Fibroblast of gingiva (primary cell): ENCODE data around the gene KCTD11.
"Not testable (repeated sequence)": the region's sequence is repeated elsewhere in the genome, so short reads cannot be mapped to it uniquely, and the experiment has no call there.

Experiments used
- DNase-seq: peaks from one replicate; pipeline ENCODE4 v3.0.0-alpha.2; 2011; ENCODE audit warnings: low read depth

KCTD11 gene

GRCh38 chr17:7346761-7347614 lies 5.0 kb upstream of the KCTD11 start:
- DNase-seq, result no peak

DNA sequence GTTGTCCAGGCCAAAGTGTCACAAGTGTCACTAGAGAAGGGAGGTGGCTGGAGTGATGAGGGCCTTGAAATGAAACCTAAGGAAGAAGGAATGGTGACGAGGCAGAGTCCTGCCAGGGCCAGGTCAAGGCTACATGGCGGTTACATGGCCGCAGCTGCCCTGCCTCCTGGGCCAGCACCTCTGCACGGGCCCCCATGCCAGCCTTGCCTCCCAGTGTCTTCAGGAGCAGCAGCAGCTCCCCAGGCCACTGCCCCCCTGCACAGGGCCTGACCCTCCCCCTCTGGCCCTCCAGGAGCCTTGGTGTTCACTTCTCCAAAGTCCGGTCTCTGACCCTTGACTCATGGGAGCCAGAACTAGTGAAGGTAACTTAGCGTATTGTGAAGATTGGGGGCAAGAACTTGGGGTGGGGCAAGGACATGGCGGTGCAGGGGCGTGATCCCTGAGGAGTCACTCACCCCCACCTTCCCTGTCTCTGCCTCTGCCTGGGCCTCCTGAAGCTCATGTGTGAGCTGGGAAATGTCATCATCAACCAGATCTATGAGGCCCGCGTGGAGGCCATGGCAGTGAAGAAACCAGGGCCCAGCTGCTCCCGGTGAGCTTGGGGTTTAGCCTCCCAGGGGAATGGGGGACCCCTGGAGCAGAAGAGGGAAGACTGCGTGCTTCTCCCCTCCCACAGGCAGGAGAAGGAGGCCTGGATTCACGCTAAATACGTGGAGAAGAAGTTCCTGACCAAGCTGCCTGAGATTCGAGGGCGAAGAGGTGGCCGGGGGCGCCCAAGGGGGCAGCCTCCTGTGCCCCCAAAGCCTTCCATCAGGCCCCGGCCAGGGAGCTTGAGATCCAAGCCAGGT lies 4.1 kb upstream of the KCTD11 start:
- DNase-seq, result no peak

GRCh38 chr17:7348478-7349242 lies 3.3 kb upstream of the KCTD11 start:
- peak; percentile 53 for DNase-seq

DNA sequence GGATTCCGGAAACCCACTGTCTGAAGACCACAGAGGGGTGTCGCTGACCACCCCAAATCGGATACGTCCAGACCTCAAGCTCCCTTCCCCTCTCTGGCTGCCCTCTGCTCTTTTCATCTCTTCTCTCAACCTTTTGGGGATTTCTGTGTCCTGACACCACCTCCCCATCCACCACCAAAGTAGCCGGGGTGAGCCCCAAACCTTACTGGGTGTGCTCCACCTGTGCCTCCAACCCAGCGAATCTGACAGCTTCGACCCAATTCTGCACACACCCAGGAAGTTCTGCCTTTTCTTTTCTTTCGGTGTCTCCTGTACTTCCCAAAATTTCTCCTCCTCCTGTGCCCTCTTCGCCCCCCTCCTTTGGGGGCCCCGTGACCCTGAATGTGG lies 534 bp downstream of the KCTD11 start:
- no peak for DNase-seq

GRCh38 chr17:7352910-7353635 lies 1.1 kb downstream of the KCTD11 start:
- DNase-seq, result no peak

DNA sequence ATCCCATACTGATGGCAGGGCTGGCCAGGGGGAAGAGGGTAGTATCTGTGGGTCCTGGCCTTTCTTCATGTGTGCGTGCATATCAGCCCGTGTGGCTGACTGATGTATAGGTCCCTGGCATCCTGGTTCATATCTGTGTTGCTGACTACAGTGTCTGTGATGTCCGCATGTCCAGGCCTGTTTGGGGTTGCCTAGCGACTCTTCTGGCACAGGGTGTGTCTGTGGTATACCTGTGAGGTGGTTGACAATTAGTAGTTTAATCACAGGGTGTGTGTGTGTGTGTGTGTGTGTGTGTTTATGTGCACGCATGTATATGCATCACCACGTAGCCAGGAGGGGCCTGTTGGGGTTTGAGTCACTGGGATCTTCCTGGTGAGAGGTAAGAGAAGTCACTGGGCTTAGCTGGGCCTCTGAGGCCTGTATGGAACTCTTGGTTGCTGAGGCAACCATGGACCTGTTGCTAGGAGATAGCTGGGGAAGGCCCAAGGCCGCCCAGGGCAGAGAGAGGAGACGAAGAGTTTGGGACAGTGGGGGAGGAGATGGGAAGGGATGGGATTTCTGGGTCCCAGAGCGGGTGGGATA lies 2.4 kb downstream of the KCTD11 start:
- DNase-seq, result peak; percentile 32

GRCh38 chr17:7355053-7355452 lies 3.1 kb downstream of the KCTD11 start, which contains the start of gene TMEM95:
Gene TMEM95 (plus strand): TSS chr17:7355156. CDS start chr17:7355205, 49 bp downstream.
- DNase-seq, result peak; percentile 51

GRCh38 chr17:7355573-7355972 lies 3.6 kb downstream of the KCTD11 start:
- no peak for DNase-seq

- peak; percentile 48 for DNase-seq
Observed at GRCh38 chr17:7356072-7356549, 4.1 kb downstream of the KCTD11 start.

GRCh38 chr17:7356756-7357155 lies 4.8 kb downstream of the KCTD11 start:
- no peak for DNase-seq

- DNase-seq, result no peak
Observed at GRCh38 chr17:7357381-7357780, 5.4 kb downstream of the KCTD11 start.

DNA sequence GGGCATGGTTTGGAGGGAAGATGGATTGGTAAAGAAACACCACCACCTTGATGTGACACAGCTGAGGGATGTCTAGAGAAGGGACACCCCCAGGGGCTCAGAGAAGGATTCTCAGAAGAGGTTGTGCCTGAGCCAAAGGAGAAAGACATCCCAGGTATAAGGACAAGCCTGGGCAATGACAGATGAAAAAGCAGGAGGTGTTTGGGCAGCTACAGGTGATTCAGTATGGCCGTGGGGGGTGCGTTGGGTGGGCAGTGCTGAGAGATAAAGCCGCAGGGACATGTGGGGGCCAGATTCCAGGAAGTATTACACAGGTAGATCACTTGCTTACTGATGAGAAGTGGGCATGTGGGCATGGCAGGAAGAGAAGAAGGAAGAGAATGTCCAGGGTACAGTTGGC lies 9.9 kb downstream of the KCTD11 start:
- DNase-seq, result no peak

- no peak for DNase-seq
Observed at GRCh38 chr17:7363311-7363710, 11.3 kb downstream of the KCTD11 start.

DNA sequence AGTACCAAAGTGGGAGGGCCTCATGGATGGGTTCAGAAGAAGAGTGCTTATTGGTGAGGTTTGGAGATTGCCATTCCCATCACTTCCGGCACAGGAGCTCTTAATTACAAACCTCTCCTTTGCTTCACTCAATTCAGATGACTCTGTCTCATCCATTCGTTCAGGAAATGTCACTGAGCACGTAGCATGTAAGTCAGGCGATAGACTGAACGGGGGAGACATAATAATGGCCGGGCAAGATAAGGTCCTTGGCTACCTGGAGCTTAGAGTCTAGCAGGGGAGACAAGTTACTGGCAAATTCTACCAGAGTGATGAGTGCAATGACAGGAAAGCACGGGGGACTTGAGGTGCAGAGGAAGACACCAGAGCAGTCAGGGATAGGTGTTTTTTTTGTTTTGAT lies 14.0 kb downstream of the KCTD11 start:
- not testable (repeated sequence) for DNase-seq

DNA sequence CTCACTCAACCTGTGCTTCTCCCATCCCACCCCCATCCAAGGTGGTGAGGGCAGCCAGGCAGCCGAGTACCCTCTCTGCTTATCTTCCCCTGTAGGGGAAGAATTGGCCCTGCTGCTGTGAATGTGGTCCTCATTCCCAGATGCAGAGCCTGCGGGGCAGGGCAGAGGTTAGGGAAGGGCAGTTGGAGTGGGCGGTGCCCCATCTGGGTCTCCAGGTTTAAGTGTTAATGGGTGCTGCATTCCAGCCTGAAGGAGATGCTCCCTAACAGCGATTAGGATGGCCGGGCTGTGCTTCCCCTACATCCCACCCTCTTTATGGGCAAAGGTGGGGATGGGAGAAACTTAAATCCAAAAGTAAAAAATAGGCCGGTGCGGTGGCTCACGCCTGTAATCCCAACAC lies 15.1 kb downstream of the KCTD11 start:
- no peak for DNase-seq

DNA sequence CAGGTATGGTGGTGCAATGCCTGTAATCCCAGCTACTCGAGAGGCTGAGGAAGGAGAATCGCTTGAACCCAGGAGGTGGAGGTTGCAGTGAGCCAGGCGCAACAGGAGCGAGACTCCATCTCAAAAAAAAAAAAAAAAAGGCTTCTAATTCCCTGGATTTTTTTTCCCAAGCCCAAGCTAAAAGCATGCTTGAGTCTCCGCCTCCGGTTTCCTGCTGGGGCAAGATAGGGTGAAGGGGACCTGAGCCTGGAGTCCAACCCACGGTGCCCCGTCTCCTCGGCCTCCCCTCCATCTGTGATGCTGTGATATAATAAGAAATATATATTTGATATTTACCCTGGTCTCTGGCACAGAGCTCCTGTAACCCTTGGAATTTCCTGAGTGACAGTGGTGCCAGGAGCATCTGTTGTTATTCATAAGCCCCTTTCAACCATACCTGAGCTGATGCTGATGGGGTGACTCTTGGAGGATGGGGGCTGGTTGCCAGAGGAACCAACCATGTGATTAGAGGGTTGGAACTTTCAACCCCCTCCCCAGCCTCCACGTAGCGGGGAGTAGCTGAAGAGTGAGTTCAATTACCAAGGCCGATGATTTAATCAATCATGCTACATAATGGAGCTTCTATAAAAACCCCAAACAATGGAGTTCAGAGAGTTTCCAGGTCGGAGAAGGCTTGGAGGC lies 16.1 kb downstream of the KCTD11 start:
- DNase-seq, result no peak

GRCh38 chr17:7368599-7368994 lies 16.6 kb downstream of the KCTD11 start:
- not testable (repeated sequence) for DNase-seq

DNA sequence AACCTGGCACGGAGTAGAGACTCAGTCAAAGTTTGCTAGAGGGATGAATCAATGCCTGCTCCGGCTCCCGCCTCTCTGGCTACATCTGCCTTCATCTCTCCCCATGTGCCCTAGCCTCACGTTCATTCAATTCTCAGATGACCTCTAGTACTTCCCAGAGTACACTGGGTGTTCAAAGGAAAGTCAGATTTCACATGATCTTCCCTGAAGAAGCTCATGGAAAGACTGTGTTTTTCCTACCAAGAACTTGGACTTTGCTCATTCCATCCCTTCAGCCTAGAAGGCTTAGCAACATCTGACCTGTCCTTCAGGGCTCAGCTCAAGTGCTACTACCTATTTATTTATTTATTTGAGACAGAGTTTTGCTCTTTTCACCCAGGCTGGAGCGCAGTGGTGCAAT lies 17.9 kb downstream of the KCTD11 start:
- no peak for DNase-seq

DNA sequence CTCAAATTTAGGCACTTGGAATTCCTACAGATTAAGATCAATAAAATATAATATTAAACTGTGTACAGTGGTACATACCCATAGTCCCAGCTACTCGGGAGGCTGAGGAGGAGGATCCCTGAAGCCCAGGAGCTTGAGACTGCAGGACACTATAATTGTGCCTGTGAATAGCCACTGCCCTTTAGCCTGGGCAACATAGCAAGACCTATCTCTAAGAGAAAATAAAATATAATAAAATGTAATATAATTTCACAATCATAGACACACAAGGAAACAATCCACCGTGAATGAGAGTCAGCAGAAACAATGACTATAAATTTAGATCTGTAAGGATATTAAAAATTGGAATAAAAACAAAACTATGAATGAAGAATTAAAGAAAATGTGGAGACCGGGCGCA lies 18.9 kb downstream of the KCTD11 start:
- DNase-seq, result no peak

DNA sequence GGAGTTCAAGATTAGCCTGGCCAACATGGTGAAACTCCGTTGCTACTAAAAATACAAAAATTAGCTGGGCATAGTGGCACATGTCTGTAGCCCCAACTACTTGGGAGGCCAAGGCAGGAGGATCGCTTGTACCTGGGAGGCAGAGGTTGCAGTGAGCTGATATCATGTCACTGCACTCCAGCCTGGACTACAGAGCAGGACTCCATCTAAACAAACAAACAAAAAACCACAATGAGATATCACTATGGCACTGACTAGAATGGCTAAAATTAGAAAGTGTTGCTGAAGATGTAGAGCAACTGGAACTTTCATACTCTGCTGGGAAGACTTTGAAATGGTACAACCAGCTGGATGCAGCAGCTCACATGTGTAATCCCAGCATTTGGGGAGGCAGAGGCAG lies 22.4 kb downstream of the KCTD11 start:
- DNase-seq, result no peak

DNA sequence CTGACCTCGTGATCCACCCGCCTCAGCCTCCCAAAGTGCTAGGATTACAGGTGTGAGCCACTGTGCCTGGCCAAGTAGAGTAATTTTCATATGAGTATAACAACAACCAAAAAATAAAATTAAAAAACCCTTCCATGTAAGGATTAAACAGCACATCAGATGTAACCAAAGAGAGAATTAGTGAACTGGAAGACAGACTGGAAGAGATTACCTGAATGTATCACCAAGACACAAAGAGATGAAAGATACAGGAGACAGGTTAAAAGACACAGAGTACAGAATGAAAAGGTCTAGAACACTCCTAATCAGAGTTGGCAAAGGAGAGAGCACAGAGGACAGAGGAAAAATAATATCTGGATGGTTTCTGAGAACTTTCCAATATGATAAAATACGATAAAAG lies 27.2 kb downstream of the KCTD11 start:
- DNase-seq, result no peak
